HG03108 (cell line): ENCODE results near the gene ZMIZ1.

Experiments used
- ATAC-seq: cut with Tn5 transposase; IDR thresholded peaks from one replicate; pipeline ENCODE4 v1.9.1; 2021; ENCODE audit warnings: moderate library complexity; ENCODE audit not compliant: unreplicated experiment

Gene ZMIZ1, protein sequence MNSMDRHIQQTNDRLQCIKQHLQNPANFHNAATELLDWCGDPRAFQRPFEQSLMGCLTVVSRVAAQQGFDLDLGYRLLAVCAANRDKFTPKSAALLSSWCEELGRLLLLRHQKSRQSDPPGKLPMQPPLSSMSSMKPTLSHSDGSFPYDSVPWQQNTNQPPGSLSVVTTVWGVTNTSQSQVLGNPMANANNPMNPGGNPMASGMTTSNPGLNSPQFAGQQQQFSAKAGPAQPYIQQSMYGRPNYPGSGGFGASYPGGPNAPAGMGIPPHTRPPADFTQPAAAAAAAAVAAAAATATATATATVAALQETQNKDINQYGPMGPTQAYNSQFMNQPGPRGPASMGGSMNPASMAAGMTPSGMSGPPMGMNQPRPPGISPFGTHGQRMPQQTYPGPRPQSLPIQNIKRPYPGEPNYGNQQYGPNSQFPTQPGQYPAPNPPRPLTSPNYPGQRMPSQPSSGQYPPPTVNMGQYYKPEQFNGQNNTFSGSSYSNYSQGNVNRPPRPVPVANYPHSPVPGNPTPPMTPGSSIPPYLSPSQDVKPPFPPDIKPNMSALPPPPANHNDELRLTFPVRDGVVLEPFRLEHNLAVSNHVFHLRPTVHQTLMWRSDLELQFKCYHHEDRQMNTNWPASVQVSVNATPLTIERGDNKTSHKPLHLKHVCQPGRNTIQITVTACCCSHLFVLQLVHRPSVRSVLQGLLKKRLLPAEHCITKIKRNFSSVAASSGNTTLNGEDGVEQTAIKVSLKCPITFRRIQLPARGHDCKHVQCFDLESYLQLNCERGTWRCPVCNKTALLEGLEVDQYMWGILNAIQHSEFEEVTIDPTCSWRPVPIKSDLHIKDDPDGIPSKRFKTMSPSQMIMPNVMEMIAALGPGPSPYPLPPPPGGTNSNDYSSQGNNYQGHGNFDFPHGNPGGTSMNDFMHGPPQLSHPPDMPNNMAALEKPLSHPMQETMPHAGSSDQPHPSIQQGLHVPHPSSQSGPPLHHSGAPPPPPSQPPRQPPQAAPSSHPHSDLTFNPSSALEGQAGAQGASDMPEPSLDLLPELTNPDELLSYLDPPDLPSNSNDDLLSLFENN

DNA sequence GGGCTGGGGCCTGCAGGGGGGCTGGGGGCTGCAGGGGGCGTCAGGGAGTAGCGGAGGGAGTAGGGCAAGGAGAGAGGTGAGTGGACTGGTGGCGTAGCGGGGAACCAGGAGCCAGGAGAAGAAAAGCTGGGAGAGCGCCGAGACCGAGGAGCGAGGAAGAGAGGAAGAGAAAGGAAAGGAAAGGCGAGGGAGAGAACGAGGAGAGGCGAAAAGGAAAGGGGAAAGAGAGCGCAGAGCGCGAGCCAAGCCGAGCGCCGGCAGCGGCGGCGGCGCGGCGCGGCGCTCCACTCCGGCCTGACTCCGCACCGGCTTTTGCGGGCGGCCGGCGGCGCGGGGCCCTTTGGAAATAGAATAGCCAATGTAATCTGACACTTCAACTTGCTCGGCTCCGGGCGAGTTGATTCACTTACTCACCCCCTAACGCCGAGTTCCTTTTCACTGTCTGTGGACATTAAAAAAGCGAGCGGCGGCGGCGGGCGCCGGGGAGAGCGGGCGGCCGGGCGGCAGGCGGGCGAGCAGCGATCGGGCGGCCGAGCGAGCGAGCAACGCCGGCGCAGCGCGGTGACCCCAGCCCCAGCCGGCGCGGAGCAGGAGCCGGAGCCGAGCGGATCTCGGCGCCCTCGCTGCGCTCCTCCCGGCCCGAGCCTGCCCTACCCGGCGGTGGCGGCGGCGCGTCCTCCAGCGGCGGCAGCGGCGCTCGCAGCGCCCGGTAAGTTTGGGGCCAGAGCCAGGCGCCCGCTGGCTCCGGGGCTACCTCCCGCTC is at the start of gene ZMIZ1:
TSS of gene ZMIZ1 (plus strand) at position 405 of the 763 bp plus-strand sequence. CDS start 132,667 bp downstream, outside the sequence.
- peak; percentile 48 for ATAC-seq

DNA sequence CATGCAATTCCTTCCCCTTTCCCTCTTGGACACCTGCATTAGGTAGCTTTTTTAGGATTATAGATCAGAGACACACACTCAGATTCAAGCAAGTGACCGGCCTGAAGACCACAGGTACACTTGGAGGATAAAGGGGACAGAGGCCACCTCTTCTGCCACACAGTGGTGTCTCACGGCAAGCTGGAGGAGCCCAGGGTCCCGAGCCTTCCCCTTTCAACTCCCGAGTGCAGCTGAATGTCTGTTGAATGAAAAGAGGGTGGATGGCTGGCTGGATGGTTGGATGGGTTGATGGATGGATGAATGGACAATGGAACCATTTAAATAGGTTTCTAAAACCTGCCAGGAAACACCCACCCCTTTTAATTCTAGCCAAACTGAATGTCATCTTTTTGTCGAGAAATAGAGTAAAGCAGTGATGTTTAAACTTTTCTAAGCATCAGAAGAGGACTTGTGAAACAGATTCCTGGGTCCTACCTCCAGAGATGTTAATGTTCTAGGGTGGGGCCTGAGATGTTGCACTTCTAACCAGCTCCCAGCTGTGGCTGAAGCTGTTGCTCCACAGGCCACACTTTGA is 49.2 kb upstream of the ZMIZ1 start:
- ATAC-seq, result no peak

DNA sequence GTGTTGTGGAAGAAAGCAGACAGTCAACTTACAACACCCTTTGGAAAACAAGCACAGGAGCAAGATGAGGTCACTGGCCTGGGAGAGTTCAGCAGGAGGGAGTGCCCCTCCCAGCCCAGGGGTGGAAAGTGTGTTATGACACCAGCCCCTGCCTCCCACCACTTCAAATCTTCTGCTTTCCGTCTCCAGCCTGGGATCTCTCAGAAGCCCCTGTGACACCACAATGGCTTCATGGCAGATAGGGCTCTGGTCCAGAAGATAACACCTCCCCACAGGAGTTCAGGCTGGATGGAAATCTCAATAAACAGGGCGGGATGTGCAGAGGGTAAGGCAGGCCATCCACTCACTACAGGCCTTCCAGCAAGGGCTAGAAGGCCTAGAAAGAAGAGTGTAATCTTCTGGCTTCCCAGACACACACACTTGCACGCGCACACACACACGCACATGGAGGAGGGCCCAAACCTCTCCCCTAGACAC is 48.7 kb upstream of the ZMIZ1 start:
- no peak for ATAC-seq

DNA sequence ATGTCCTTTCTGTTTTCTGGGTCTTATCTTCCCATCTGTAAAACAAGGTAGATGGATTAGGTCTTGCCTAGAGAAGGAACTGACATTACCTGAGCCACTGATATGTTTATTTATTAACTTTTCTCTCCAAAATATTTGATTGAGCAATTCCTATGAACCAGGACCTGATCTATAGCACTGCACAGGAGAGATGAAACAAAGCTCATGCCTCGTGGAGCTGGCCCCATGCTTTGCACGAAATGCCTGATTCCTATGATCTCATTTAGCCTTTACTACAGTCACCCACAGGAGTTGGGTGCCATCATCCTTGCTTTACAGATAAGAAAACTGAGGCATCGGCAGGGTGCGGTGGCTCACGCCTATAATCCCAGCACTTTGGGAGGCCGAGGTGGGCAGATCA is 48.2 kb upstream of the ZMIZ1 start:
- no peak for ATAC-seq

DNA sequence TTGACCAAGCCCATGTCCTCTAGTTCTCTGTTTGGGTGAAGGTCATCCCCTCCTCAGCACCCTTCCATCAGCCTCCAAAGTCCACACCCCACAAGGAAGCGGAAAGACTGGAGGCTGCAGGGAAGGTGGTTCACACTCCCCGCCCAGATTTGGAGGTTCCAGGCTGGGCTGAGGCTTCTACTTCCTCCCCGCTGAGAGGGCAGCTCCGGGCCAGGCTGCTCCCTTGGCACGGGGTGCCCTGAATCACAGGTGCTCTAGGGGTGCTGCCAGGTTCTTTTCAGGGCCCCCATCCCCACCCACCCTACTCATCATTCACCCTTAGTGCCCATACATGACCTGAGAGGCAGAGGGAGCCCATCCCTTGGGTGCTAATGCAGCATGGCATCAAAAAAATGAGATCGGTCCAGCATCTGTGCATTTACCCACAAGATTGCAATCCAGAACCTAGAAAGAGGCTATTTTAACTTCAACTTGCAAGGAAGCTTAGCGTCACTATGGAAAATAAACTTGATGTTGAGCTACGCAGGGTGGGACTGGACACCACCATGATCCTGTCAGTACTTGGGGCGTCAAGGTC is 47.3 kb upstream of the ZMIZ1 start:
- ATAC-seq, result no peak

DNA sequence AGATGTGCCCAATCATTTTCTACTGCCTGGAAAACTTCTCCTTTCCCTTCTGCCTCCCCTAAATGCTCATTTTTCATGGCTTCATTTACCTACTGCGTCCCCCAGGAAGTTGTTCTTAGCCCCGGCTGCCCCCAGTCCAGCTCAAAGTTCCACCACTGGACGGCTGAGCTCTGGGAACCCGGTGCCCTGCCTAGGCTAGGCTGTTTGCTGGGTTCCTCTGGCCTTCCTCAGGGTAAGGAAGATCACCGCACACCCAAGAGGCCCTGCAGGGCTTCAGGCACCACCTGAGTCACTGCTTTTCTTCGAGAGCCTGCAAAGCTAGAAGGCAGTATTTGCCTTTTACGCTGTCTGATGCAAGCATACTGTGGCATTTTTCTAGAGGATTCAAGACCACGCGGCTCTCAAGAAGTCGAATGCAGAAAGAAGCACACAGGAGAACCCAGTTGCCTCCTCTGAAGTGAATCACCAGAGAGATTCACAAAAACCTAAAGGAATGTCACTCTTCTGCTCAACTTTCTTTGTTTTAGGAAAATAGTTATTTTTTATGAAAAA is 46.7 kb upstream of the ZMIZ1 start:
- ATAC-seq, result no peak

DNA sequence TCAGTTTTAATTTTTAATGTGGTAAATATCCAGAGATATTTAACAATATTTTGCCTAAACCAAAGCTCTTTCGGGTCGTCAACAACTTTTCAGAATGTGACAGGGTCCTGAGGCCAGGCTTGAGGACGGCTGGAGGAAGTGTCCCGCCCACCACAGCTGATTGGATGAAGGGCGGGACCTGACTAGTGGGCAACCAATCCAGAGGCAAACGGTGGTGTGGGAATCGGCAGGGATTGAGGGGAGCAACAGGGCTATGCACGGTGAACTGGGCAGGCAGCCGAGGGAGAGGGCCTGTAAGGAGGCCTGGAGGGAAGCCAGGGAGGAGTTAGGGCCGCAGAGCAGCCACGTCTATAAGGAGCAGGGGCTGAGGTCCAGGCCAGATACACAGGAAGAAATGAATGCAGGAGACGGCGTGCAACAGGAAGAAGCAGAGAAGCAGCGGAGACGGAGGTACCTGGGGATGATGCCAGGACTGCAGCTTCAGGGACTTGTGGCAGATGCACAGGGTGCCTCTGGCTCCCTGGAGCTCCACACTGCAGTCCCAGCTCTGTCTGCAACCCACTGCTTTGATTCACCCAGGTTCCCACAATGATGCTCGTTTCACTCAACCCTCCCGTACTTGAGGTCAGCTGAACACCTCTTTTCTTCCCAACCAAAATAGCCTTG is 46.1 kb upstream of the ZMIZ1 start:
- no peak for ATAC-seq

DNA sequence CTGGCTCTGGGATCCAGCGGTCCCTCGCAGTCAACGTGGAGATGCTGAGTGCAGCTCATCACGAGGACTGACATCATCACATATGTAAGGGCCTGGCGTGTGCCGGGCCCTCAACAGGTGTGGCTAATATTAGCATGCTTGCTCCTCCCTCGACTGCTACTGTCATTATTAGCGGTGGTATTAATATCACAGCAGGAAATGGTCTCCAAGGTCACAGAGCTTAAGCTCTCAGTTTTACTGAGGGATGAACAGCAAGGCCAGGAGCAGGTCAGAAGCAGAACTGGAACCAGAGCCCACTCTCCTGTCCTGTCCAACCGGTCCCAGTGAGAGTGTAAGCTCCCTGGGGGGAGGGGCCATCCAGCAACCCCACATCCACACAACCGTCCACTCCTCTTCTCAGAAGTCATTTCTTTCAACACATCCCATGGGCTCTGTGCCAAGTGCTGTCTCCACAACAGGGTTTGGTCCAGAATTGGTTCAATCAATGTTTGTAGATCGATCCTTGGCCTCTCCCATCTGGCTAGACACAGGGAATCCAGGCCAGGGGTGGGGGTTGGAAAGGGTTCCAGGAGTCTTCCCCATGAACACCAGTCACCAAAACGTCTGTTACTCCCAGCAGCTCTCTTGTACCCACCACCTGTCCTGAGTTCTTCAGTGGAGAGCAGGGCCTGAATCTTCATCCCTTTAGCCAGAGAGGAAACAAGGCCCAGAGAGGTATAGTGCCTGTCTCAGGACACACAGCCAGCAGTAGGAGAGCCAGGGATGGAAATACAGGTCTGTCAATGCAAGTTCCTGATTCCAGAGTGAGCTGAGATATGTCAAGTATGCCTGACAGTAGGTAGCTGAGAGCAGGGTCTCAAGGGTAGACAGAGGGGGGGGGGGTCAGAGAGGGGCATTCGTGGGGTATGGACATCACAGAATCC is 45.3 kb upstream of the ZMIZ1 start:
- ATAC-seq, result peak; percentile 65

DNA sequence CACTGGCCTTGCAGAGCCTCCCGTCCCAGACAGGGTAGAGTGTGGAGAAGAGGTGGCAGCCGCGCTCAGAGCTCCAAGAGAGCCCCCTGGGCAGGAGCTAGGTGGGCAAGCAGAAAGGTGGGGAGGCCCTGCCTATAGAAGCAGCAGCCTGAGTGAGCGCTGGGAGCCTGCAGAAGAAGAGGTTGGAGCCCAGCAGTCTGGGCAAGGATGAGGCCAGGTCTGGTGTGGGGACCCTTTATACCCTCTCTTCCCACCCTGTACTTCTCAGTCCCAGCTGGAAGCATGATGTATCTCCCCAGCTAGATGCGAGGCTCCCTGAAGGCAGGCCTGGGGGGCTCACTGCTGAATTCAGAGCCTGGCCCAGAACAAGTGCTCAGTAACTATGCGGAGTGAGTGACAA is 44.5 kb upstream of the ZMIZ1 start:
- ATAC-seq, result no peak

DNA sequence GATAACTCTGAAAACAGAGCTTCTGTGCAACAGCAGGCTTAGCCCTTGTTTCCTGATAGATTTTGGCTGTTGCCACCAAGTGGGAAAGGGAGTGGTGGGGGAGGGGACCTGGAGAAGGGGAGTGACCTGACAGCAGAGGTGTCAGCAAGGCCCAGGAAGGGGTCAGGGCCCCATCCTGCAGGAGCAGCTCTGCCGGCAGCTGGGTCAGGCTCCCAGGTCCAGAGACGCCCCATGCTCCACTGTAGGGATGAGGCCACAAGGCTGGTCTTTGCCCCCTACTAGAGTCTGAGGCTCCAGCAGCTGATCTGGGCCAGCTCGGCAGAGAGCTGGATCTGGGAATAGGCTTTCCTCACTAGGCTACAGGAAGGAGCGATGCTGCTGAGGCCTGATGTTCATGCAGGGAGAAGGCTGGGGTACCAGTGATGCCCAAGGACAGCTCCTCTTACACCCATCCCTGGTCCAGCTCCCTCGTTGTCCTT is 44.0 kb upstream of the ZMIZ1 start:
- ATAC-seq, result no peak

DNA sequence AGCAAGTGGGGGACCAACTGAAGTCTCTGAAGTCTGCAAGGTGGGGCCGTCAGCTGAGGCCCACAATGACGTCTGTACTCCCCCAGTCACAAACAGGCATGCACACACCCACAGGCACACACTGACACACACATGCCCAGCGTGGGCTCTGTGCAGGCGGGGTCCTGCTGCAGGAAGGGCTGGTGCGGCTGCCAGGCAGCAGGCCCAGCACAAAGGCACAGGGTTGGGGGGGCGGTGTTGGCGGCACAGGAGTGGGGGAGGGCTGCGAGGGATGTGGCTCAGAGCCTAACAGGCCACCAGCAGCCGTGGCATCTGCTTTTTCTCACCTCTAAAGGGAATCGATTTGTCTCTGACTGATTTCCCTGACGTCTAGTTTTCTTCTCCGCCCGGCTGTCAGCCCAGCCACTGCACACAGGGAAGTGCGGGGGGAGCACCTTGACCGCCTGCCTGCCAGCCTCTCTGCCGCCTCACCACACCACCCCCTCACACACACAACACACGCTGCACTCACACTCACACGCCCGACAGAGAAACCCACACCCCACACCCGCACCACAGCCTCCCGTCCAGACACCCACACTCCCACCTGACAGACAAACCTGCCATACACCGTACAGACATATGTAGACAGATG is 43.5 kb upstream of the ZMIZ1 start:
- no peak for ATAC-seq

DNA sequence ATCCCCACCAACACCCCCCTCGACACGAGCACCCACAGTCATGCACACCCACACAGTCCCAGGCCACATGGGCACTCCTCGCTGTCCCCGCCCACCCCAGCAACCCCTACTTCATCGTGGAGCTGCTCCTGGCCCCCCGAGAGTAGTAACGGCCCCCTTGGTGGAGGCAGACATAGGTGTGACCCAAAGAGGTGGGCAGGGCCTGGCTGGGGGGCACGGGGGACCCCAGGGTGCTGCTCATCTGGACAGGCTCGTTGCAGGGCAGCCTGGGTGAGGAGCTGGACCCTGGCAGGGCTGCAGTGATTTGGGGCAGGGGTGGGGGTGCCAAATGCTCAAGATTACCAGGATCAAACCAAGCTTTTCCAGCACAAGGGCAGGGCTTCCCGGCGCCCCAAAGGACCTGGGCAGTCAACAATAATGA is 42.4 kb upstream of the ZMIZ1 start:
- no peak for ATAC-seq

DNA sequence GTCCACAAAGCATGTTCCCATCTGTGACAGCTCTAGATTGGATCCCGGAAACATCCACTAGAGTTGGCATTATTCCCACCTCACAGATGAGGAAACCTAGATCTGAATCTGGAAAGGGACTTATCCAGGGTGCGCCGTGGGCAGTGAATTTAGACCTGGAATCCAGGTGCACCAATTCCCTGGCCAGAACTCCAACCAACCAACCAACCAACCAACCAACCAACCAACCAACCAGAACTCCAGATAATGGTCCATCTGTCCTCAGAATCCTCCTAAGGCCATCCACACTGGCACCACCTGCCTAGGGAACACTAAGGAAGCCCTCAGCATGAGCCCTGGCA is 42.0 kb upstream of the ZMIZ1 start:
- no peak for ATAC-seq

DNA sequence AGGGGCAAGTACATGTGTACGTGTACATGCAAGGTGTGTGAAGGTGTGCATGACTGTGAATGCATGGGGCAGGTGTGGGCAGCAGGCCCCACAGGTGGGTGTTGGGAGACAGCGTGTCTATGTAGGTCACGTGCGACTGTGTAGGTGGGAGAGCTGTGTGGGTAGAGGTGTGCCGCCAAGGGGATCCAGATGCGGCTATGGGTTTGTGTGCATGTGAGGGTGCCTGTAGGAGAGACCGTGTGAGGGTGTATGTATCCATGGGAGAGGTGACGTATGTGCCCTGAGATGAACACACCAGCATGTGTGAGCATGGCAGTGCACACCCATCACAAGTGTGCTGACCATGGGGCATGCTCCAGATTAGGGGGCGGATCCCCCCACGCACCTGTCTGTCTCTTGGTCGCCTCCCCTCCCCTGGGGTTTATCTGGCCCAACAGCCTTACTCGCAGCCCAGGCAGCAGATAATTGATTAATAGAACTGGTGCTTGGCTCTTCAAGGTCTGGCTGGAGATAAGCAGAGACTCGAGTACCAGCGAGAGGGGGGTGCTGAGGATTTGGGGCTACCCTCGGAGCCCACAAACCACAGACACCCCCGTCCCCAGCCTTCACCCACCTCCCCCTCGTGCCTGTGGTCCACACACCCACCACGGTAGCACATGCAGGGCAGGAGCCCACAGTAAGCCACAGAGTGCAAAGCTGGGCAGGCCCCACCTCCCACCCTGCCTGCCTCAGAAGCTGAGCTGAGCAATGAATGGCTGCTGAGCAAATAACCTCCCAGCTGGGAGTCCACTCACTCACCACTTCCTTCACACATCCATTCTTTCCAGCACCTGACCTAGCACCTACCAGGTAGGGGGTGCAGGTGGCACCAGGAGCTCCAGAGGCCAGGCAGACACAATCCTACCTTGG is 41.4 kb upstream of the ZMIZ1 start:
- ATAC-seq, result no peak

DNA sequence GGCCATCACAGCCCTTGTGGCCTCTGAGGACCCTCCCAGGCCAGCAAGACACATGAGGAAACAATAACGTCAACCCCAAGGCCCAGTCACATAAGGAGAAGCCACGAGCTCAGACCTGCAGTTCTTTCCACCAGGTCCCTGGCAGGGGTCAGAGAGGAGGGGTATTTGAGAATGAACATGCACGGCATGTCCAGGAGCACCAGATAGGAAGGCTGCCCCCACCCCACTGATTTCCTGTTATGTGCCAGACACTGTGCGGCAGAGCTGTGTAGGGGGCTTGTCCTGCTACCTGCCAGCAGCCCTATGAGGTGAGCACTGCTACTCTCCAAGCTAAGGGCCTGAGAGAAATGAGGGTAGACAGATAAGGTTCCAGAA is 40.7 kb upstream of the ZMIZ1 start:
- ATAC-seq, result no peak

DNA sequence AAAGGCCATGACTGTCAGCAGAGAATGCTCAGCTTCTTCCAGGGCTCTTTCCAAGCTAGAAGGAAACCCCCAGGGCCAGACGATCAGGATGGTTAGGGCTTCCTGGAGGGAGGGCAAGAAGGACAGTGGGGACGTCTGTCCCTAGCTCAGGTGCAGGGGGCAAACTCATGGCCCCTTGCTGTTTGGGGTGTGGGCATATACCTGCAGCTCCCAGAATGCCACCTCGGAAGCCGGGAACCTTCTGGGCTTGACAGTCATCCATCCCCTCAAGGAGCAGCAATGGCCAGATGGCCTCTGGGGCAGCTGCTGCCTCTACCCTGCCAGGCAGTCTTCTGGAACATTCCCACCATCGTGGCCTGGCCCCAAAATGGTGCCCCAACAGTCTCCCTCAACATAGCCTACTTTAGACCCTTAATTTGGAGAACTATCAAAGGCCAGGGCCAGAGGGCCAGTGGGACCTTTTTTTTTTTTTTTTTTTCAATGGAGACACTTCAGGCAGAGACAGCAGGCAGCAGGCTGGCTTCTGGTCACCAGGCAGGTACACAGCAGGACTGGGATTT is 40.2 kb upstream of the ZMIZ1 start:
- no peak for ATAC-seq
